ENCODE data around the gene MAIP1. TPM values are rescaled to one million over a fixed set of nuclear protein-coding genes. Genes with fewer than 3 reads are reported as not detected.

Gene MAIP1
- polyA plus RNA-seq, 1 experiment, result 11.3 TPM

DNA sequence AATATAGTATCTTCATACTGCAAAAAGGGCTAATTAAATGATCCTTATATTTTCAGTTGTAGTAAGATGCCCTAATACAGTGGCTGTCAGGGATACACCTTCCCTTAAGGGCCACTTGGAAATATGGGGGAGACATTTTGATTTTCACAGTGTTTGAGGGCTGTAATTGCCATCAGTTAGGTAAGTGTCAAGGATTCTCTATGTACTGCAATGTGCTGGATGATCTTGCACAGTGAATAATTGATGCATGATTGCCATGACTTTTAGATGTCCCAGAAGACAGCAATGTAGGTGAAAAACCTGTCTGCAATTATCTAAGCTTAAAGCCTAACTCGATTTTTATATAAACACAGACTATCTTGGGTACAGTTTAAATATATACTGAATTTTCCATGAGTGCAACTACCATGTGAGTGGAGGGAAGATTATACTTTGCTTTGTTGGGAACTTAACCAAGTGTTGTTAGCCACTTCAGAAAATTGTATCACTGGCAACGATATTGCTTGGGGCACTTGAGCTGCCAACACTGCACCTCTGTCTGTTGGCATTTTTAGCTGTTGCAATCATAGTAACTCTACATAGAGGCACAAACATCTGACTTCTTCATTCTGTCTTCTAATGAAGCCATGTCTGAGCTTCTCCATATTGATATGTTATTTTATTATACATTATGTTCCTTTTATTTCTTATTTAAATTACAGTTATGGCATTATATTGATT, 45.2 kb downstream of the MAIP1 start:
- ChIA-PET POLR2A (no interaction called here), CTCF (interaction anchor here (1.3 kb wide), 1 partner anchor 14 kb away, joined by 4 read pairs; no protein-coding TSS in a partner anchor)
- TF ChIP-seq CTCF (IDR thresholded peaks at IDR 0.05; ENCODE audit: insufficient read depth, low read depth, low read length), result no peak
- no peak for DNase-seq (ENCODE audit: low read depth)
- H3K36me3 ChIP-seq (ENCODE audit: control insufficient read depth, insufficient read depth, low read length), result no peaks in the 10 kb centered on the region
- no peaks in the 10 kb centered on the region; the same call in 1 of the 2 replicates for H3K27me3 ChIP-seq (ENCODE audit: control insufficient read depth, insufficient read depth, low read length)
- no peak overlapping the region for H3K4me3 ChIP-seq (ENCODE audit: low read depth, low read length)

- Histone ChIP-seq H3K36me3 (ENCODE audit: control insufficient read depth, insufficient read depth, low read length) (no peaks in the 10 kb centered on the region), H3K4me3 (ENCODE audit: low read depth, low read length) (no peak overlapping the region), H3K27me3 (ENCODE audit: control insufficient read depth, insufficient read depth, low read length) (no peaks in the 10 kb centered on the region; the same call in 1 of the 2 replicates)
- DNase-seq (ENCODE audit: low read depth), result no peak
- ChIA-PET POLR2A (no interaction called here), CTCF (interaction anchor here (0.6 to 1.1 kb wide), 3 partner anchors 14 to 18 kb away, joined by 3 read pairs; no protein-coding TSS in a partner anchor)
- no peak for TF ChIP-seq CTCF (IDR thresholded peaks at IDR 0.05; ENCODE audit: insufficient read depth, low read depth, low read length)
These were observed 48.1 kb downstream of the MAIP1 start for GRCh38 chr2:200003444-200003843.

GRCh38 chr2:200005675-200006074, 50.3 kb downstream of the MAIP1 start:
- no peak for DNase-seq (ENCODE audit: low read depth)
- H3K4me3 ChIP-seq (ENCODE audit: low read depth, low read length), result no peak overlapping the region
- CTCF ChIA-PET, result no interaction called here
- H3K27me3 ChIP-seq (ENCODE audit: control insufficient read depth, insufficient read depth, low read length), result no peaks in the 10 kb centered on the region; the same call in 1 of the 2 replicates
- H3K36me3 ChIP-seq (ENCODE audit: control insufficient read depth, insufficient read depth, low read length), result no peaks in the 10 kb centered on the region
- TF ChIP-seq CTCF (IDR thresholded peaks at IDR 0.05; ENCODE audit: insufficient read depth, low read depth, low read length), result no peak
- POLR2A ChIA-PET, result no interaction called here

- POLR2A ChIA-PET, result no interaction called here
- CTCF ChIA-PET, result interaction anchor here (1.4 kb wide), 1 partner anchor 298 kb away, joined by 3 read pairs; no protein-coding TSS in a partner anchor
- TF ChIP-seq CTCF (IDR thresholded peaks at IDR 0.05; ENCODE audit: insufficient read depth, low read depth, low read length), result no peak
- Histone ChIP-seq H3K27me3 (ENCODE audit: control insufficient read depth, insufficient read depth, low read length) (no peaks in the 10 kb centered on the region; the same call in 1 of the 2 replicates), H3K36me3 (ENCODE audit: control insufficient read depth, insufficient read depth, low read length) (no peaks in the 10 kb centered on the region), H3K4me3 (ENCODE audit: low read depth, low read length) (no peak overlapping the region)
- no peak for DNase-seq (ENCODE audit: low read depth)
These were observed 51.9 kb downstream of the MAIP1 start for GRCh38 chr2:200007306-200007705.

GRCh38 chr2:200012401-200012800, 57.0 kb downstream of the MAIP1 start:
- ChIA-PET CTCF (interaction anchor here (1.6 kb wide), 1 partner anchor 32 kb away, joined by 3 read pairs; no protein-coding TSS in a partner anchor), POLR2A (no interaction called here)
- H3K4me3 ChIP-seq (ENCODE audit: low read depth, low read length), result no peak overlapping the region
- DNase-seq (ENCODE audit: low read depth), result no peak
- H3K36me3 ChIP-seq (ENCODE audit: control insufficient read depth, insufficient read depth, low read length), result no peaks in the 10 kb centered on the region
- no peak for TF ChIP-seq CTCF (IDR thresholded peaks at IDR 0.05; ENCODE audit: insufficient read depth, low read depth, low read length)
- no peaks in the 10 kb centered on the region for H3K27me3 ChIP-seq (ENCODE audit: control insufficient read depth, insufficient read depth, low read length)

Other genes with a start within 250 kb of the MAIP1 start
- 0.29 and 0.31 TPM in 2 replicates for gene FTCDNL1, start 104.4 kb upstream of the MAIP1 start, polyA plus RNA-seq (2011; rRNA removed)
- gene C2orf69, start 44.3 kb upstream of the MAIP1 start, polyA plus RNA-seq (2011; rRNA removed), result 2.0 and 4.0 TPM in 2 replicates
- 2.9 and 4.8 TPM in 2 replicates for gene TYW5, start 91 bp upstream of the MAIP1 start, polyA plus RNA-seq (2011; rRNA removed)